SIG-M5 treated with dmso at 0.1 percent for 504 hours (cell line): ENCODE results near the gene IFT122.
"Not testable (repeated sequence)": the region's sequence is repeated elsewhere in the genome, so short reads cannot be mapped to it uniquely, and the experiment has no call there.

ENCODE experiments used
- DNase-seq: peaks from one replicate; lab custom pipeline; 2025; ENCODE audit not compliant: unreplicated experiment; lab: John Stamatoyannopoulos, UW

Gene IFT122

GRCh38 chr3:129439817-129440617, at the start of gene IFT122, which contains the start of gene MBD4:
Gene IFT122, plus strand, starts transcription at chr3:129440224. Its CDS starts 107 bp downstream, at chr3:129440331.
Gene MBD4, minus strand, starts transcription at chr3:129439948. Its CDS starts 115 bp downstream, at chr3:129439833.
- peak; percentile 100 for DNase-seq

- DNase-seq, result not testable (repeated sequence)
Observed at GRCh38 chr3:129391583-129391982, 48.4 kb upstream of the IFT122 start.

GRCh38 chr3:129392106-129392887, 47.7 kb upstream of the IFT122 start:
- not testable (repeated sequence) for DNase-seq

- no peak for DNase-seq
Observed at GRCh38 chr3:129393271-129393670, 46.8 kb upstream of the IFT122 start.

GRCh38 chr3:129393760-129394564, 46.1 kb upstream of the IFT122 start:
- not testable (repeated sequence) for DNase-seq

GRCh38 chr3:129398803-129399144, 41.2 kb upstream of the IFT122 start:
- no peak for DNase-seq

- peak; percentile 99 for DNase-seq
Observed at GRCh38 chr3:129399145-129399894, 40.7 kb upstream of the IFT122 start.

- no peak for DNase-seq
Observed at GRCh38 chr3:129399895-129400357, 40.1 kb upstream of the IFT122 start.

GRCh38 chr3:129402210-129402609, 37.8 kb upstream of the IFT122 start:
- no peak for DNase-seq

- no peak for DNase-seq
Observed at GRCh38 chr3:129402616-129403015, 37.4 kb upstream of the IFT122 start.

- no peak for DNase-seq
Observed at GRCh38 chr3:129403450-129403849, 36.6 kb upstream of the IFT122 start.

GRCh38 chr3:129404130-129404529, 35.9 kb upstream of the IFT122 start:
- no peak for DNase-seq

- no peak for DNase-seq
Observed at GRCh38 chr3:129404610-129405009, 35.4 kb upstream of the IFT122 start.

- peak; percentile 25 for DNase-seq
Observed at GRCh38 chr3:129409541-129409940, 30.5 kb upstream of the IFT122 start.

GRCh38 chr3:129410971-129411370, 29.1 kb upstream of the IFT122 start:
- no peak for DNase-seq

- DNase-seq, result no peak
Observed at GRCh38 chr3:129412542-129413198, 27.4 kb upstream of the IFT122 start.

- not testable (repeated sequence) for DNase-seq
Observed at GRCh38 chr3:129413238-129413637, 26.8 kb upstream of the IFT122 start.

- DNase-seq, result no peak
Observed at GRCh38 chr3:129413687-129414506, 26.1 kb upstream of the IFT122 start.

GRCh38 chr3:129415378-129415777, 24.6 kb upstream of the IFT122 start:
- no peak for DNase-seq
